Gastroesophageal sphincter (tissue), 4 donors: ENCODE results near the gene EPS8L2. TPM values are rescaled to one million over a fixed set of nuclear protein-coding genes. Genes with fewer than 3 reads are reported as not detected.

Experiments
- ATAC-seq: fragments of 150-250 bp; one replicate; pipeline ENCODE4 v1.9.1; 2016; ENCODE audit warnings: mild to moderate bottlenecking, moderate library complexity
- H3K27ac ChIP-seq, 4 donors: fragments of 200-600 bp; sonication (generic) in 3 of 4; 1 replicate in 3 of 4; 2 replicates in 1 of 4; pipeline ENCODE4 v1.5.1; 2016 to 2019
- H3K27me3 ChIP-seq: fragments of 200-600 bp; sonication (generic); one replicate; pipeline ENCODE4 v1.5.1; 2019
- H3K36me3 ChIP-seq, 2 donors: fragments of 200-600 bp; sonication (generic); one replicate each; pipeline ENCODE4 v1.5.1; 2019; ENCODE audit warnings: control low read depth in 1 of 2
- H3K4me1 ChIP-seq, 3 donors: fragments of 200-600 bp; sonication (generic); 1 replicate in 2 of 3; 2 replicates in 1 of 3; pipeline ENCODE4 v1.5.1; 2016 to 2019; ENCODE audit warnings: control low read depth in 2 of 3
- H3K4me3 ChIP-seq, 2 donors: fragments of 200-600 bp; sonication (generic); one replicate each; pipeline ENCODE4 v1.5.1; 2019; ENCODE audit warnings: mild to moderate bottlenecking in 1 of 2, moderate library complexity in 1 of 2
- H3K9me3 ChIP-seq, 3 donors: fragments of 200-600 bp; sonication (generic); one replicate each; pipeline ENCODE4 v1.5.1; 2017 to 2019; ENCODE audit warnings: control low read depth in 2 of 3
- EP300 ChIP-seq: sonication (generic); formaldehyde crosslinking; IDR thresholded peaks from one replicate; pipeline ENCODE4 v1.6.1; 2017; ENCODE audit warnings: antibody characterized with exemption, mild to moderate bottlenecking
- POLR2A ChIP-seq, 2 donors: fragments of 450-650 bp; IDR thresholded peaks; one replicate each; pipeline ENCODE4 v1.6.1; 2017; ENCODE audit warnings: antibody characterized with exemption in 2 of 2, mild to moderate bottlenecking in 2 of 2, moderate library complexity in 1 of 2
- POLR2AphosphoS5 ChIP-seq: sonication (generic); formaldehyde crosslinking; IDR thresholded peaks from one replicate; pipeline ENCODE4 v1.6.1; 2017; ENCODE audit warnings: antibody characterized with exemption
- WGBS, 2 donors: methylation state at CpG; one replicate each; pipeline ENCODE4 v1.1.5; 2018; ENCODE audit warnings: low coverage in 1 of 2; 5-methylcytosine and 5-hydroxymethylcytosine counted together
- total RNA-seq, 4 donors: library from RNA; depleted of rRNA; stranded (reverse); fragments of >200 nt; gene quantifications; one replicate each; pipeline ENCODE4 v1.1.0, GENCODE V29; 2016
- TF ChIP-seq, protein P1 (sequence below), 4 experiments: fragments of 200-600 bp in 2 of 4; fragments of 450-650 bp in 2 of 4; sonication (generic) in 1 of 4; IDR thresholded peaks; one replicate each; pipeline ENCODE4 v1.5.1; 2017 to 2019; ENCODE audit warnings: antibody characterized with exemption in 4 of 4, mild to moderate bottlenecking in 2 of 4, moderate library complexity in 2 of 4

EPS8L2 gene
- total RNA-seq, 4 donors from 2014 or later = 9.7 to 33.9 (median 24.0) TPM

DNA sequence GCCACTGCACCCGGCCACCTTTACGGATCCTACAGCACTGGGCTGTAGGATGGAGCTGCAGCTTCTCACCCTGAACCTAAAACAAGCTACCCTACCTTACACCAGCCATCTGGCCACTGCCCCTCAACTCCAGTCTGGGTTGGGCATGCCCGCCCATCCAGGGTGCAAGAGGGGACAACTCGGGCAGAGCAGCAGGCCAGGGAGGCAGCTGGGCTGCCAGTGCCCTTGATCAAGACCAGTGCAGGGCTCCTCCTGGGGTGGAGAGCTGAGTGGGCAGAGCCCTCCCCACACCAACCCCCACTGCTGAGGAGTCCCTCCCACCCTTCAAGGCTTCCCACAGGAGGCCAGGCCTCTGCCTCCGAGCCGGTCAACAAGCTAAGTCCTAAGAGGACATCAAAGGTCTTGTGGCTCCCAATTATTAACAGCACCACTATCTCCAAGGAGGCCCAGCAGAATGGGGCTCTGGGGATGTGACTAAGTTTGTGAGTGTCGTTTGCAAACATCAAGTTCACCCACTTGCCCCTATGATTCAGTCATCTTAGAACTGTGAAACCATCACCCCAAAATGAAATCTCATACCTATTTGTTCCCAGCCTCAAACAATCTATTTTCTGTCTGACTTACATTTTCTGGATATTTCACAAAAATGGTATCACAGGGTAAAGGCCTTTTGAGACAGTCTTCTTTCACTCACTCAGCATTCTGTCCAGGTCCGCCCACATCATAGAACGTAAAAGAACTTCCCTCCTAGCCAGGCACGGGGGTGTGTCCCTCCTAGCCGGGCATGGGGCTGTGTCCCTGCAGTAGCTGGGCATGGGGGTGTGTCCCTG, 60.3 kb downstream of the EPS8L2 start:
- no peaks in the 10 kb centered on the region for H3K4me1 ChIP-seq
- H3K27me3 ChIP-seq = no peaks in the 10 kb centered on the region
- 52 to 82% methylated on average over 2 to 4 of the region's 11 CpGs for WGBS, 2 donors
- TF ChIP-seq EP300 (no peak), POLR2AphosphoS5 (no peak), POLR2A (IDR thresholded peaks at IDR 0.05) (no peak)
- TF ChIP-seq, protein P1, sequence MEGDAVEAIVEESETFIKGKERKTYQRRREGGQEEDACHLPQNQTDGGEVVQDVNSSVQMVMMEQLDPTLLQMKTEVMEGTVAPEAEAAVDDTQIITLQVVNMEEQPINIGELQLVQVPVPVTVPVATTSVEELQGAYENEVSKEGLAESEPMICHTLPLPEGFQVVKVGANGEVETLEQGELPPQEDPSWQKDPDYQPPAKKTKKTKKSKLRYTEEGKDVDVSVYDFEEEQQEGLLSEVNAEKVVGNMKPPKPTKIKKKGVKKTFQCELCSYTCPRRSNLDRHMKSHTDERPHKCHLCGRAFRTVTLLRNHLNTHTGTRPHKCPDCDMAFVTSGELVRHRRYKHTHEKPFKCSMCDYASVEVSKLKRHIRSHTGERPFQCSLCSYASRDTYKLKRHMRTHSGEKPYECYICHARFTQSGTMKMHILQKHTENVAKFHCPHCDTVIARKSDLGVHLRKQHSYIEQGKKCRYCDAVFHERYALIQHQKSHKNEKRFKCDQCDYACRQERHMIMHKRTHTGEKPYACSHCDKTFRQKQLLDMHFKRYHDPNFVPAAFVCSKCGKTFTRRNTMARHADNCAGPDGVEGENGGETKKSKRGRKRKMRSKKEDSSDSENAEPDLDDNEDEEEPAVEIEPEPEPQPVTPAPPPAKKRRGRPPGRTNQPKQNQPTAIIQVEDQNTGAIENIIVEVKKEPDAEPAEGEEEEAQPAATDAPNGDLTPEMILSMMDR (IDR thresholded peaks at IDR 0.05) = no peak
- no peak overlapping the region for H3K4me3 ChIP-seq
- no peak for ATAC-seq
- peaks cover 0 to 98% of the 10 kb centered on the region in 2 donors for H3K36me3 ChIP-seq
- no peaks in the 10 kb centered on the region for H3K9me3 ChIP-seq
- no peak overlapping the region for H3K27ac ChIP-seq

DNA sequence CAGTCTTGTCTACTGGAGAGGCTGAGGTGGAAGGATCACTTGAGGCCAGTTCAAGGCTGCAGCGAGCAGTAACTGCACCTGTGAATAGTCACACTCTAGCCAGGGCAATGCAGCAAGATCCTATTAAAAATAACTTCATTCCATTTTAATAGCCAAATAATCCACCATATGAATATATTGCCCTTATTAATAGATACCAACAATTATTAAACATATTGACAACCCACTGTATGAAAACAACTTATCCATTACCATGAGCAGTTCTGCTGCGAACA, 60.8 kb downstream of the EPS8L2 start:
- Histone ChIP-seq H3K27me3 (no peaks in the 10 kb centered on the region), H3K27ac (no peak overlapping the region), H3K4me1 (peaks cover 0 to 2% (median 0%) of the 10 kb centered on the region in 3 donors), H3K9me3 (no peaks in the 10 kb centered on the region), H3K4me3 (no peak overlapping the region), H3K36me3 (peaks cover 0 to 98% of the 10 kb centered on the region in 2 donors)
- ATAC-seq = no peak
- 92 to 100% methylated on average over 1 to 2 of the region's 2 CpGs for WGBS, 2 donors
- TF ChIP-seq, protein P1 (IDR thresholded peaks at IDR 0.05) = no peak
- TF ChIP-seq POLR2A (IDR thresholded peaks at IDR 0.05) (no peak), POLR2AphosphoS5 (no peak), EP300 (no peak)

DNA sequence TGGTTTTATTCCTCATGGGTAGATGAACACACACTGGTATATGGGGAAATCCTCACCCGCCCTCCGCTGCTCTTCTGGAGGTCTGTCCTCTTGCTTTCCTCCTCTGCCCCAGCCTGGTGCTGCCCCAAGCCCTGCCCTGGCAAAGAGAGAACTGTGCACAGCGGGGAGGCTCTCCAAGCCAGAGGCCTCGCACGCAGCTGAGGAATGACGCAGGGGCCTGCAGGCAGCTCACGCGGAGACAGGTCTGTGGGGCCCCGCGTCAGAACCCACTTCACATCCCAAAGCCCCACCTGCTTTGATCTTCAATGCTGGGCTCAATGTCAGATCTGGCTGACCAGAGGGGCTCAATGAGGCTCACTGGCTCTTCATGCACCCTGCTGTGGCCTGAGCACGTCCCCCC, 61.2 kb downstream of the EPS8L2 start:
- Histone ChIP-seq H3K4me3 (no peak overlapping the region), H3K9me3 (no peaks in the 10 kb centered on the region), H3K36me3 (peaks cover 0 to 98% of the 10 kb centered on the region in 2 donors), H3K4me1 (peaks cover 0 to 6% (median 0%) of the 10 kb centered on the region in 3 donors), H3K27ac (no peak overlapping the region), H3K27me3 (no peaks in the 10 kb centered on the region)
- 80 to 87% methylated on average over 1 to 3 of the region's 11 CpGs for WGBS, 2 donors
- TF ChIP-seq POLR2AphosphoS5 (no peak), EP300 (no peak), POLR2A (IDR thresholded peaks at IDR 0.05) (no peak)
- TF ChIP-seq, protein P1 (IDR thresholded peaks at IDR 0.05) = no peak
- no peak for ATAC-seq

DNA sequence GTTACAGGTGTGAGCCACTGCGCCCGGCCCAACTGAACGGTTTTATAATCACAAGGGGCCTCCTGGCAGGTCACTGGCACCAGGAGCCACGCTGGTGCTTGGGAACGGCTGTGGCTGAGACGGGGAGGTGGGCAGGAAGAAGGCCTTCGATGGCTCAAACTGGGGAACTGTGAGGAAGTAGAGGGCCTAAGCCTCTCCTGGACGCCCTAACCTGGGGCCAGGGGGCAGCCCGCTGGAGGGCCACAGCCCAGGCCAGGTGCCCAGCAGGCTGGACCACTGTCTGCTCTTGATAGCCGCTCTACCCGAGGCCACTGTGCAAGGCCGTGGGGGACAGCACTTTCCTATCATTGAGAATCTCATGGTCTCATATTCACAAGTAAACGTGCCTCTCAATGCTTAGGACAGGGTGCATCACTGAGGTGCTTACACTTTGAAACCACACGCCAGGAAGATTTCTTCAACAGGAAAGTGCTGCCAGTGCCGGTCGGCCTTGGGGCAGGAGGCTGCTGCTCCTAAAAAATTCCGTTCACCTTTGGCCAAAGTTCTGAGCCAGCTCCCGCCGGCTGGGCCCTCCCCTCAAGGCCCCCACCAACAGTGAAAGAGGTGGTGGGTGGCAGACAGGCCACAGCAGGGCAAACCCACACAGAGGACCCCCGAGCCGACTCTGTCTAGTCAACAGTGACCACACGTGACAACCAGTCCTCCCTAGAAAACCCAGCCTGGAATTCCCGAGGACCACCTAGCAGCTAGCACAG, 64.0 kb downstream of the EPS8L2 start:
- Histone ChIP-seq H3K27ac (no peak overlapping the region), H3K9me3 (no peaks in the 10 kb centered on the region), H3K4me3 (no peak overlapping the region), H3K36me3 (peaks cover 0 to 97% of the 10 kb centered on the region in 2 donors), H3K27me3 (no peaks in the 10 kb centered on the region), H3K4me1 (peaks cover 0 to 34% (median 3%) of the 10 kb centered on the region in 3 donors)
- no peak for ATAC-seq
- 80 to 85% methylated on average over 1 to 4 of the region's 23 CpGs for WGBS, 2 donors
- TF ChIP-seq EP300 (no peak), POLR2A (IDR thresholded peaks at IDR 0.05) (no peak), POLR2AphosphoS5 (no peak)
- TF ChIP-seq, protein P1 (IDR thresholded peaks at IDR 0.05) = no peak
